Gastroesophageal sphincter (tissue), 3 donors: ENCODE results near the gene ADGRG1.

ENCODE experiments used
- CTCF ChIP-seq, 4 experiments: fragments of 200-600 bp in 2 of 4; fragments of 450-650 bp in 2 of 4; sonication (generic) in 1 of 4; IDR thresholded peaks; one replicate each; pipeline ENCODE4 v1.5.1; 2017 to 2019; ENCODE audit warnings: antibody characterized with exemption in 4 of 4, mild to moderate bottlenecking in 2 of 4, moderate library complexity in 2 of 4
- POLR2AphosphoS5 ChIP-seq: sonication (generic); formaldehyde crosslinking; IDR thresholded peaks from one replicate; pipeline ENCODE4 v1.6.1; 2017; ENCODE audit warnings: antibody characterized with exemption

- no peak for TF ChIP-seq CTCF (IDR thresholded peaks at IDR 0.05)
- no peak for TF ChIP-seq POLR2AphosphoS5
These were observed 55.5 kb downstream of the ADGRG1 start for GRCh38 chr16:57683636-57684545.
